ENCODE measurements around the gene GJD2.

GJD2 gene

DNA sequence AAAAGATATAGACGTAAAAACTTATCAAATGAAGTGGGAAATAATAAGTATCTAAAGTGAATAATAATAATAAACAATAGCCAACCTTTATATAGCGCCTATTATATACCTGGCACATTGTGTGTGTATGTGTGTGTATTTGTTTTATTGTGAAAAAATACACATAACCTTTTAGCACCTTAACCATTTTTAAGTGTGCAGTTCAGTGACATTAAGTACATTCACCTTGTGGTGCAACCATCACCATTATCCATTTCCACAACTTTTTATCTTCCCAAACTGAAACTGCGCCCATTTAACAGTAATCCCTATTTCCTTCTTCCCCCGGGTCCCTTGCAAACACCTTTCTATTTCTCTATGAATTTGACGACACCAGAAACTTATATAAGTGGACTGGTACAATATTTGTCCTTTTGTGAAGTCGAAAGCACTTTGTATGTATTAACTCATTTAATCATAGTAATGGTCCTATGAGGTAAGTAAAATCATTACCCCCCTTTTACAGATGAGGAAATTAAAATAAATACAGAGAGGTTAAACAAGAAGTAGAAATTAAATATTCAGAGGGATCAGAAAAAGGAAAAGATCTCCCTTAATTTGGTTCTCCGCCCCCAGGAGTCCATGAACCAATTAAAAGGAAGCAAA, 33.5 kb downstream of the GJD2 start:
- POLR2A ChIA-PET, result no interaction called here

DNA sequence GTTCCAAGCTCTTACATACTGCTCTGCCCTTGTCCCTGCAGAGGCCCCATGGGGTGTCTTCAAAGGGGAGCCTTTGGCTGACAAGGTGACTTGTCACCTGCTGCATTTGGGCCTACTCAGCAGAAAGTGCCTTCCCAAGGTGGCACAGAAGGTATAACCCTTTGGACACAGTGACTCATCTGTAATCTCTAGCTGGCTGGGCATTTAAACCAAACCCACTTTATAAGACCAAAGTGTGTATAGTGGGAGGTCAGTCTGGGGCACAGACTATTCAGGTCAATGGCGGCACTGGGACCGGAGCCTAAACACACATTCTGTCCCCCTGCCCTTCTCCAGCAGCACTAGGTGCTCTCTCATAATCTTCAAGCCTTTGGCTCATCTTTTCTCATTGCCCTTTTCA, 35.1 kb downstream of the GJD2 start:
- Histone ChIP-seq H3K36me3 (ENCODE audit: control insufficient read depth in 4 of 4, insufficient read depth in 4 of 4, low read length in 3 of 4) (no peaks in the 10 kb centered on the region), H3K27ac (ENCODE audit: insufficient read depth in 1 of 2, low read depth in 1 of 2, low read length in 2 of 2, poor library complexity in 1 of 2, severe bottlenecking in 2 of 2) (no peak overlapping the region), H3K9me3 (ENCODE audit: control extremely low read depth in 1 of 5, control insufficient read depth in 4 of 5, insufficient read depth in 2 of 5, low read depth in 1 of 5, low read length in 4 of 5) (peaks cover 0 to 1% (median 0%) of the 10 kb centered on the region in 5 experiments), H3K4me3 (ENCODE audit: control insufficient read depth in 1 of 7, extremely low read depth in 1 of 7, insufficient read depth in 4 of 7, low read depth in 2 of 7, low read length in 6 of 7) (no peak overlapping the region), H3K4me1 (ENCODE audit: control extremely low read depth in 1 of 4, control insufficient read depth in 4 of 4, insufficient read depth in 4 of 4, low read length in 3 of 4) (peaks cover 0 to 5% (median 0%) of the 10 kb centered on the region in 4 experiments), H3K27me3 (replicated peaks in 2 of 5; ENCODE audit: control insufficient read depth in 4 of 5, insufficient read depth in 5 of 5, low read length in 4 of 5) (peaks cover 9 to 44% (median 28%) of the 10 kb centered on the region in 5 experiments)
- no peak for DNase-seq
- WGBS (ENCODE audit: insufficient coverage), result 100% methylated on average over 2 of the region's 2 CpGs
- ChIA-PET POLR2A (no interaction called here), CTCF (interaction anchor here (1.8 kb wide), 1 partner anchor 11 kb away, joined by 9 read pairs; no protein-coding TSS in a partner anchor)

More for the DNA sequence above, 33.5 kb downstream of the GJD2 start:
- Histone ChIP-seq H3K9me3 (ENCODE audit: control extremely low read depth in 1 of 5, control insufficient read depth in 4 of 5, insufficient read depth in 2 of 5, low read depth in 1 of 5, low read length in 4 of 5) (peaks cover 0 to 3% (median 0%) of the 10 kb centered on the region in 5 experiments), H3K27me3 (replicated peaks in 2 of 5; ENCODE audit: control insufficient read depth in 4 of 5, insufficient read depth in 5 of 5, low read length in 4 of 5) (peaks cover 9 to 44% (median 33%) of the 10 kb centered on the region in 5 experiments), H3K36me3 (ENCODE audit: control insufficient read depth in 4 of 4, insufficient read depth in 4 of 4, low read length in 3 of 4) (no peaks in the 10 kb centered on the region), H3K4me3 (ENCODE audit: control insufficient read depth in 1 of 7, extremely low read depth in 1 of 7, insufficient read depth in 4 of 7, low read depth in 2 of 7, low read length in 6 of 7) (peak overlapping the region in 3 of 7 experiments; percentile 19 to 48 (median 38)), H3K4me1 (ENCODE audit: control extremely low read depth in 1 of 4, control insufficient read depth in 4 of 4, insufficient read depth in 4 of 4, low read length in 3 of 4) (peaks cover 0 to 5% (median 0%) of the 10 kb centered on the region in 4 experiments), H3K27ac (ENCODE audit: insufficient read depth in 1 of 2, low read depth in 1 of 2, low read length in 2 of 2, poor library complexity in 1 of 2, severe bottlenecking in 2 of 2) (no peak overlapping the region)
- CTCF ChIA-PET, result no interaction called here
- WGBS (ENCODE audit: insufficient coverage), result 60% methylated on average over 1 of the region's 7 CpGs
- DNase-seq, result no peak

DNA sequence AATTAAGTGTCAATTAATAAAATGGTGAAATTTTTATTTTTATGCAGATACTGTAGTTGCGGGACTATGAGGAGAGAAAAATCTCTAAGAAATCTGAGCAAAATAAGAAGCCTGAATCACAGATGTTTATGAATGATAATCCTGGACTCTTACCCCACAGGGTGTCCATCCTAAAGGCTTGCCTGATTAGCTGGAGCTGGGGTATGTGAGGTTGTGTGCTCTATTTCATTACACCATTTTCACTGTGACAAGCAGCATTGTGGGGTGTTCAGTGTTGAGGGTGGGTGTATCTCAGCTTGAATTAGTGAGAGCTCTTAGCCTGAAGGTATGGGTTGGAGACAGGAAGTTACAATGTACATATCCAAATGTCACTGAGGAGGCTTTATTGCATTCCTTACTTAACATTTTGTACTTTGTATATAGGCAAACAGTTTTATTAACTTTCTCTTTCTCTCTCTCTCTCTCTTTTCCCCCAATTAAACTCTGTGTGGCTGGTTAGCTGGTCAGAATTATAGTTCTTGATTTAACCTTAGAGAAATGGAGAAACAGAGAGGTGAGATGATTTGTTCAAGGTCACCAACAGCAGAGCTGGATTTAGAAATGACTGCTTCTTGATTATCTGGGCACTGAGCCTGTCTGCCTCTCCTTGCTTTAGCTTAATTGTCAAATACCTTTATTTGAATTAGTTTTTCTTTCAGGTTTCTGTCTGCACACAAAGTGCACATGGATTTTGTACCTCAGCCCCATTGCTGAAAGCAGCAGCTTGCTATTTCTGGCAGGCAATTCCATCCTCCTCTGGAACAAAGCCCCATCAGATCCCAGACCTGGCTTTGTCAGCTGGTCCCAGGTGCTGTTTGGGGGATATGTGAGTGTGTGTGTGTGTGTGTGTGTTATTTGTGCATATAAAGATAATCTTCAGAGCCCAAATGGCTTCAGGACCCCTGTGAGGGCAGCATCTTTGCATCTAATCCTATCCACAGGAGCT, 35.8 kb downstream of the GJD2 start:
- Histone ChIP-seq H3K27me3 (replicated peaks in 2 of 5; ENCODE audit: control insufficient read depth in 4 of 5, insufficient read depth in 5 of 5, low read length in 4 of 5) (peaks cover 9 to 45% (median 31%) of the 10 kb centered on the region in 5 experiments), H3K4me3 (ENCODE audit: control insufficient read depth in 1 of 7, extremely low read depth in 1 of 7, insufficient read depth in 4 of 7, low read depth in 2 of 7, low read length in 6 of 7) (no peak overlapping the region), H3K27ac (ENCODE audit: insufficient read depth in 1 of 2, low read depth in 1 of 2, low read length in 2 of 2, poor library complexity in 1 of 2, severe bottlenecking in 2 of 2) (no peak overlapping the region), H3K36me3 (ENCODE audit: control insufficient read depth in 4 of 4, insufficient read depth in 4 of 4, low read length in 3 of 4) (no peaks in the 10 kb centered on the region), H3K9me3 (ENCODE audit: control extremely low read depth in 1 of 5, control insufficient read depth in 4 of 5, insufficient read depth in 2 of 5, low read depth in 1 of 5, low read length in 4 of 5) (peaks cover 0 to 1% (median 0%) of the 10 kb centered on the region in 5 experiments), H3K4me1 (ENCODE audit: control extremely low read depth in 1 of 4, control insufficient read depth in 4 of 4, insufficient read depth in 4 of 4, low read length in 3 of 4) (peaks cover 0 to 5% (median 0%) of the 10 kb centered on the region in 4 experiments)
- ChIA-PET CTCF (interaction anchor here (1.8 kb wide), 1 partner anchor 10 kb away, joined by 9 read pairs; no protein-coding TSS in a partner anchor), POLR2A (no interaction called here)
- no peak for DNase-seq
- WGBS (ENCODE audit: insufficient coverage), result no CpG with 5 or more reads among the region's 1 CpG

DNA sequence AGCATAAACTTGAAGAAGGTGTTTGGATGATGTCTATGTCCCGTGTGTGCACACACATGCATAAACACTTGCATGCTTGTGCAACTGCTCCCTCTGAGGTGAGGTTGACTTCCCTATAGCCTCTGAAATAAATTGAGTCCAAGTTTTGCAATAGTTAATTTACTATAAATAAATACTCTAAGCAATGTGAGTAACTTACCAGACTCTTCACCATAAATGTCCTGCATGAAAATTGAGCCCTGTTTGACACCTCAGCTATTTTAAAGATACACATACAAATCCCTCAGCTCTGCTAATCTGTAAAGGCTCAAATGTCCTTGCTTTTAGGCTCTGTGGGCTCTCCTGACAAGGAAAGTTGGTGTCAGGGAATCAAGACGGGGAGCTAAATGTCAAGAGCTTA, 37.1 kb downstream of the GJD2 start:
- POLR2A ChIA-PET, result no interaction called here
- peaks cover 0 to 5% (median 0%) of the 10 kb centered on the region in 4 experiments for H3K4me1 ChIP-seq (ENCODE audit: control extremely low read depth in 1 of 4, control insufficient read depth in 4 of 4, insufficient read depth in 4 of 4, low read length in 3 of 4)
- no peak overlapping the region for H3K27ac ChIP-seq (ENCODE audit: insufficient read depth in 1 of 2, low read depth in 1 of 2, low read length in 2 of 2, poor library complexity in 1 of 2, severe bottlenecking in 2 of 2)
- CTCF ChIA-PET, result interaction anchor here (1.8 kb wide), 1 partner anchor 9 kb away, joined by 9 read pairs; no protein-coding TSS in a partner anchor
- H3K4me3 ChIP-seq (ENCODE audit: control insufficient read depth in 1 of 7, extremely low read depth in 1 of 7, insufficient read depth in 4 of 7, low read depth in 2 of 7, low read length in 6 of 7), result no peak overlapping the region
- DNase-seq, result no peak
- H3K36me3 ChIP-seq (ENCODE audit: control insufficient read depth in 4 of 4, insufficient read depth in 4 of 4, low read length in 3 of 4), result no peaks in the 10 kb centered on the region
- H3K27me3 ChIP-seq (replicated peaks in 2 of 5; ENCODE audit: control insufficient read depth in 4 of 5, insufficient read depth in 5 of 5, low read length in 4 of 5), result peaks cover 5 to 39% (median 33%) of the 10 kb centered on the region in 5 experiments
- WGBS (ENCODE audit: insufficient coverage), result no CpG with 5 or more reads among the region's 2 CpGs
- peaks cover 0 to 1% (median 0%) of the 10 kb centered on the region in 5 experiments for H3K9me3 ChIP-seq (ENCODE audit: control extremely low read depth in 1 of 5, control insufficient read depth in 4 of 5, insufficient read depth in 2 of 5, low read depth in 1 of 5, low read length in 4 of 5)

DNA sequence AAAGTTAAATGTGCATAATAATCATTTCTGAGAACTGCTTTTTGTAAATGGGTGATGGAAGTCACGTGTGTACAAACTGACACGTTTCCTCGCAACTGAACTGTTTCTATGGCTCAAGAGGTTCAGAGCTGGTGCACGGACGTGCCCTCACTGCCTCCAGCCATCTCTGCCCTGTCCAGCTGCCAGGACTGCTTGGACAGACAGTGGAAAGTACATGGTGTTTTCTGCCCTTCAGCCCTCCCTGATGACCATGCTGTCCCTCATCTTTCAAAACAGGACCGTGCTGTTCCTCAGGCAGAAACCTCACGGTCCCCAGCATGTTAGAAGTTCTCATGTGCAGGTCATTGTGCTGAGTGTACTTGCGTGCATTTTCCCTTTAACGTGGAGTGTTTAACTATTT, 38.7 kb downstream of the GJD2 start:
- H3K4me3 ChIP-seq (ENCODE audit: control insufficient read depth in 1 of 7, extremely low read depth in 1 of 7, insufficient read depth in 4 of 7, low read depth in 2 of 7, low read length in 6 of 7), result no peak overlapping the region
- H3K9me3 ChIP-seq (ENCODE audit: control extremely low read depth in 1 of 5, control insufficient read depth in 4 of 5, insufficient read depth in 2 of 5, low read depth in 1 of 5, low read length in 4 of 5), result peaks cover 0 to 1% (median 0%) of the 10 kb centered on the region in 5 experiments
- WGBS (ENCODE audit: insufficient coverage), result 97% methylated on average over 9 of the region's 9 CpGs
- H3K36me3 ChIP-seq (ENCODE audit: control insufficient read depth in 4 of 4, insufficient read depth in 4 of 4, low read length in 3 of 4), result no peaks in the 10 kb centered on the region
- H3K27ac ChIP-seq (ENCODE audit: insufficient read depth in 1 of 2, low read depth in 1 of 2, low read length in 2 of 2, poor library complexity in 1 of 2, severe bottlenecking in 2 of 2), result no peak overlapping the region
- H3K4me1 ChIP-seq (ENCODE audit: control extremely low read depth in 1 of 4, control insufficient read depth in 4 of 4, insufficient read depth in 4 of 4, low read length in 3 of 4), result no peaks in the 10 kb centered on the region
- peaks cover 5 to 31% (median 20%) of the 10 kb centered on the region in 5 experiments for H3K27me3 ChIP-seq (replicated peaks in 2 of 5; ENCODE audit: control insufficient read depth in 4 of 5, insufficient read depth in 5 of 5, low read length in 4 of 5)
- POLR2A ChIA-PET, result no interaction called here
- DNase-seq, result no peak
- CTCF ChIA-PET, result no interaction called here

DNA sequence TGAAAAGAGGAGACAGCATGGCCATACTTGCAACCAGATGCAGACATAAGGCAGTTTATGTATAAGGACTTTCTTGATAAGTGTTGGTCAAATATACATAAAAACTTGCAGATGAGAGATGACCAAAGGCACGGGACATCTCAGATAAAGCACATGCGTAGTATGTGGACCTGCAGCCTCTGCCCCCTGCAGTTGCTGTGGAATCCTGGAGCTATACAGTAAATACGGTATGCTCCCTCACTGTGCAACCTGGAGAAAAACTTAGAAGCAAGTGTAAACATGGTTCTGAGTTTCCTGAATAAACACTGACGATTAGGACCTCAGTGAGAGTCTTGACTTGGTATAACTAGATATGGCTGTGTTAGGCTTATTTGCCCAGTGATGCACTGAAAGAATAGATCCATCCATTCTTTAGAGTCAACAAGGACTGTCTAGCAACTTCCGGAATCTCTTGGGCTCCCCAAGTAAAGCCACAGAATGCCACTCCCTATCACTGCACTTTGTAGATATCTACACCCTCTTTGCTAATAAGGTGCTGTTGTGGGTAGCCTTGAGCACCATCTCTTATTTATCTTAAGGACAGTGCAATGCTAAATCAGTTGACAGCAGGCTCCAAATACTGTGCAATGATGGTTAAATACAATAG, 40.2 kb downstream of the GJD2 start:
- peak in 1 of 3 donors; percentile 12 for DNase-seq
- Histone ChIP-seq H3K27ac (ENCODE audit: insufficient read depth in 1 of 2, low read depth in 1 of 2, low read length in 2 of 2, poor library complexity in 1 of 2, severe bottlenecking in 2 of 2) (no peak overlapping the region), H3K4me1 (ENCODE audit: control extremely low read depth in 1 of 4, control insufficient read depth in 4 of 4, insufficient read depth in 4 of 4, low read length in 3 of 4) (no peaks in the 10 kb centered on the region), H3K36me3 (ENCODE audit: control insufficient read depth in 4 of 4, insufficient read depth in 4 of 4, low read length in 3 of 4) (no peaks in the 10 kb centered on the region), H3K4me3 (ENCODE audit: control insufficient read depth in 1 of 7, extremely low read depth in 1 of 7, insufficient read depth in 4 of 7, low read depth in 2 of 7, low read length in 6 of 7) (no peak overlapping the region), H3K9me3 (ENCODE audit: control extremely low read depth in 1 of 5, control insufficient read depth in 4 of 5, insufficient read depth in 2 of 5, low read depth in 1 of 5, low read length in 4 of 5) (no peaks in the 10 kb centered on the region), H3K27me3 (replicated peaks in 2 of 5; ENCODE audit: control insufficient read depth in 4 of 5, insufficient read depth in 5 of 5, low read length in 4 of 5) (peaks cover 5 to 17% (median 6%) of the 10 kb centered on the region in 5 experiments)
- 100% methylated on average over 4 of the region's 5 CpGs for WGBS (ENCODE audit: insufficient coverage)
- ChIA-PET CTCF (interaction anchor here (1.4 kb wide), 1 partner anchor 12 kb away, joined by 3 read pairs; no protein-coding TSS in a partner anchor), POLR2A (no interaction called here)
